IMR-90 (cell line): ENCODE results near the gene TJP3. TPM values are rescaled to one million over a fixed set of nuclear protein-coding genes. Genes with fewer than 3 reads are reported as not detected.

Experiments used
- ATAC-seq: fragments of 200-7000 bp; cut with Tn5 transposase; 2 replicates; pipeline ENCODE4 v1.9.1; 2020; ENCODE audit warnings: low read depth, mild to moderate bottlenecking, moderate library complexity
- BruUV-seq: library from RNA; stranded (reverse); fragments of 400-500 nt; replicated peaks from 2 replicates; lab custom pipeline; 2021; lab: Mats Ljungman, UMichigan
- CTCF ChIA-PET: fragments of 300-600 bp; formaldehyde crosslinking; extraction: SDS; loops from one replicate; lab custom pipeline; 2021; ENCODE audit warnings: antibody characterized with exemption; lab: Yijun Ruan, JAX
- POLR2A ChIA-PET: fragments of 300-600 bp; sonication (Branson Sonifier 250); formaldehyde crosslinking; loops from one replicate; lab custom pipeline; 2022; ENCODE audit warnings: antibody characterized with exemption; ENCODE audit not compliant: unreplicated experiment; lab: Charles Lee
- DNase-seq: peaks from one replicate; pipeline ENCODE4 v3.0.0; 2013
- H2AFZ ChIP-seq: replicated peaks from 2 replicates; pipeline ENCODE3; 2013; ENCODE audit warnings: low read length, mild to moderate bottlenecking; ENCODE audit not compliant: poor library complexity
- H2AK5ac ChIP-seq: 2 replicates; pipeline ENCODE4 v1.6.1; 2013; ENCODE audit warnings: low read depth, low read length, inconsistent platforms
- H2AK9ac ChIP-seq: replicated peaks from 2 replicates; pipeline ENCODE3; 2013; ENCODE audit warnings: mild to moderate bottlenecking, low read depth, low read length, moderate library complexity; ENCODE audit not compliant: poor library complexity
- H2BK120ac ChIP-seq: 2 replicates; pipeline ENCODE4 v1.6.1; 2013; ENCODE audit warnings: low read depth, low read length, inconsistent platforms
- H2BK15ac ChIP-seq: 3 replicates; pipeline ENCODE4 v1.6.1; 2013; ENCODE audit warnings: low read depth, low read length, inconsistent platforms
- H2BK20ac ChIP-seq: 2 replicates; pipeline ENCODE4 v1.6.1; 2013; ENCODE audit warnings: low read depth, mild to moderate bottlenecking, inconsistent platforms, low read length, moderate library complexity
- H2BK5ac ChIP-seq: 2 replicates; pipeline ENCODE4 v1.6.1; 2013; ENCODE audit warnings: mild to moderate bottlenecking, low read depth, low read length, inconsistent platforms; ENCODE audit not compliant: poor library complexity, severe bottlenecking
- H3K14ac ChIP-seq: replicated peaks from 2 replicates; pipeline ENCODE4 v1.6.1; 2013; ENCODE audit warnings: low read depth, low read length, inconsistent platforms
- H3K18ac ChIP-seq: 2 replicates; pipeline ENCODE4 v1.6.1; 2013; ENCODE audit warnings: low read depth, low read length, control low read depth
- H3K23ac ChIP-seq: 2 replicates; pipeline ENCODE4 v1.6.1; 2013; ENCODE audit warnings: low read depth, low read length, inconsistent platforms
- H3K27ac ChIP-seq: 2 replicates; pipeline ENCODE4 v1.5.1; 2013; ENCODE audit warnings: mild to moderate bottlenecking, control low read depth, low read length; ENCODE audit not compliant: insufficient read depth
- H3K27me3 ChIP-seq: 2 replicates; pipeline ENCODE4 v1.6.1; 2013; ENCODE audit warnings: low read length; ENCODE audit not compliant: control insufficient read depth, insufficient read depth
- H3K36me3 ChIP-seq: 2 replicates; pipeline ENCODE4 v1.6.1; 2013; ENCODE audit warnings: low read length, mixed read lengths; ENCODE audit not compliant: control insufficient read depth, insufficient read depth
- H3K4ac ChIP-seq: 2 replicates; pipeline ENCODE4 v1.6.1; 2013; ENCODE audit warnings: low read depth, low read length, inconsistent platforms
- H3K4me1 ChIP-seq: 2 replicates; pipeline ENCODE4 v1.6.1; 2013; ENCODE audit warnings: low read length, mixed read lengths; ENCODE audit not compliant: control insufficient read depth, insufficient read depth
- H3K4me2 ChIP-seq: 2 replicates; pipeline ENCODE4 v1.6.1; 2013; ENCODE audit warnings: low read depth, mild to moderate bottlenecking, control low read depth, low read length, moderate library complexity
- H3K4me3 ChIP-seq: 2 replicates; pipeline ENCODE4 v1.5.1; 2013; ENCODE audit warnings: low read depth, mild to moderate bottlenecking, control low read depth, low read length, moderate library complexity; ENCODE audit not compliant: insufficient read depth
- H3K56ac ChIP-seq: 2 replicates; pipeline ENCODE4 v1.6.1; 2013; ENCODE audit warnings: low read length, inconsistent platforms; ENCODE audit not compliant: insufficient read depth; ENCODE audit errors: extremely low read depth
- H3K79me1 ChIP-seq, 2 experiments: 2 replicates each; pipeline ENCODE4 v1.6.1; 2013; ENCODE audit warnings: low read length in 2 of 2, inconsistent platforms in 1 of 2, low read depth in 1 of 2
- H3K9ac ChIP-seq: 2 replicates; pipeline ENCODE4 v1.6.1; 2013; ENCODE audit warnings: low read depth, low read length, control low read depth
- H3K9me1 ChIP-seq: 2 replicates; pipeline ENCODE4 v1.6.1; 2013; ENCODE audit warnings: low read length, inconsistent platforms; ENCODE audit not compliant: insufficient read depth
- H3K9me3 ChIP-seq: 2 replicates; pipeline ENCODE4 v1.6.1; 2013; ENCODE audit warnings: low read length; ENCODE audit not compliant: control insufficient read depth, insufficient read depth
- H4K20me1 ChIP-seq: 2 replicates; pipeline ENCODE4 v1.6.1; 2013; ENCODE audit warnings: low read length, inconsistent platforms; ENCODE audit not compliant: insufficient read depth
- H4K5ac ChIP-seq: 2 replicates; pipeline ENCODE4 v1.6.1; 2013; ENCODE audit warnings: mild to moderate bottlenecking, low read depth, low read length, control low read depth
- H4K8ac ChIP-seq, 2 experiments: 2 replicates each; pipeline ENCODE4 v1.6.1; 2013; ENCODE audit warnings: low read depth in 2 of 2, low read length in 2 of 2, control low read depth in 1 of 2, inconsistent platforms in 1 of 2
- H4K91ac ChIP-seq: 2 replicates; pipeline ENCODE4 v1.6.1; 2013; ENCODE audit warnings: low read depth, low read length, inconsistent platforms; ENCODE audit not compliant: insufficient read depth
- FOS ChIP-seq: fragments of 150-350 bp; IDR thresholded peaks from 2 replicates; pipeline ENCODE4 v1.6.1; 2016; ENCODE audit warnings: low read depth, low read length
- MAZ ChIP-seq: IDR thresholded peaks from 2 replicates; pipeline ENCODE4 v1.6.1; 2012; ENCODE audit warnings: low read depth, mild to moderate bottlenecking, low read length, improper control_type of control experiment, moderate library complexity, borderline replicate concordance
- RCOR1 ChIP-seq: IDR thresholded peaks from 2 replicates; pipeline ENCODE4 v1.6.1; 2012; ENCODE audit warnings: mild to moderate bottlenecking, low read length, improper control_type of control experiment; ENCODE audit not compliant: insufficient replicate concordance
- WGBS, 2 experiments: methylation state at CpG; one replicate each; pipeline versions ENCODE4 v1.1.5 to v1.1.7; 2013; ENCODE audit warnings: missing lambda C conversion rate in 2 of 2; ENCODE audit not compliant: insufficient read length in 1 of 2; ENCODE audit errors: extremely low coverage in 2 of 2; 5-methylcytosine and 5-hydroxymethylcytosine counted together
- dilution Hi-C: fragments of 300-500 bp; cut with HindIII; formaldehyde crosslinking; loops from one replicate; pipeline ENCODE4 v1.14.3; 2018; ENCODE audit warnings: low sequenced_read_pairs; ENCODE audit not compliant: unreplicated experiment
- in situ Hi-C: fragments of 300-500 bp; cut with MboI; formaldehyde crosslinking; loops from 3 replicates; pipeline ENCODE4 v1.14.3; 2019; ENCODE audit warnings: low sequenced_read_pairs, inconsistent platforms, mixed read lengths
- intact Hi-C: fragments of 100-400 bp; cut with micrococcal nuclease; formaldehyde crosslinking; loops from 2 replicates; pipeline ENCODE4 v1.10.0; 2022
- polyA plus RNA-seq, 3 experiments: library from polyadenylated mRNA; depleted of rRNA; stranded (reverse); fragments of >200 nt; gene quantifications; 2 replicates each; pipeline ENCODE4 v1.2.3, GENCODE V29; 2012; ENCODE audit warnings: low replicate concordance in 1 of 3
- total RNA-seq: library from RNA; depleted of rRNA; stranded (reverse); fragments of >200 nt; gene quantifications from 2 replicates; pipeline ENCODE4 v1.2.3, GENCODE V29; 2012

The TJP3 gene
- total and polyA plus RNA-seq, 2 of the 4 experiments (the other 2 are of a cell fraction) = not detected

GRCh38 chr19:3732108-3732507 is 23.9 kb downstream of the TJP3 start:
- no peak for ATAC-seq
- Histone ChIP-seq H4K91ac (no peak overlapping the region), H2BK5ac (no peak overlapping the region), H2AK5ac (no peak overlapping the region), H3K4me3 (no peak overlapping the region), H2AFZ (no peak overlapping the region), H3K4ac (no peak overlapping the region), H3K9me3 (no peaks in the 10 kb centered on the region; the same call in 1 of the 2 replicates), H3K9ac (no peak overlapping the region), H3K14ac (no peak overlapping the region), H3K56ac (no peak overlapping the region), H2AK9ac (no peak overlapping the region), H2BK15ac (no peak overlapping the region), H4K8ac (no peak overlapping the region), H2BK20ac (no peak overlapping the region), H3K4me2 (no peak overlapping the region), H3K36me3 (no peaks in the 10 kb centered on the region), H3K4me1 (no peaks in the 10 kb centered on the region), H3K27ac (no peak overlapping the region), H4K5ac (no peak overlapping the region), H3K23ac (no peak overlapping the region), H4K20me1 (no peaks in the 10 kb centered on the region), H3K18ac (no peak overlapping the region), H3K27me3 (peaks cover 10% of the 10 kb centered on the region), H3K79me1 (no peaks in the 10 kb centered on the region), H2BK120ac (no peak overlapping the region), H3K9me1 (peaks cover under 1% of the 10 kb centered on the region; the same call in 1 of the 2 replicates)
- in situ Hi-C loops = no loop called here
- TF ChIP-seq MAZ = no peak
- TF ChIP-seq FOS = no peak
- no peak for TF ChIP-seq RCOR1
- ChIA-PET POLR2A (no interaction called here), CTCF (interaction anchor here (0.6 kb wide), 1 partner anchor 29 kb away, joined by 4 read pairs; no protein-coding TSS in a partner anchor)
- no TSS peak for BruUV-seq
- intact Hi-C loops = no loop called here
- DNase-seq = no peak
- dilution Hi-C loops = no loop called here
- 67% methylated on average over 1 of the region's 1 CpG; no CpG with 5 or more reads in 1 of the 2 experiments for WGBS, 2 experiments
